22Rv1 (cell line): ENCODE data around the gene CES1.
"Not testable (repeated sequence)": the region's sequence is repeated elsewhere in the genome, so short reads cannot be mapped to it uniquely, and the experiment has no call there.

ENCODE experiments used
- CTCF ChIP-seq: fragments of 450-650 bp; IDR thresholded peaks from 2 replicates; pipeline ENCODE4 v1.5.1; 2017; ENCODE audit warnings: mild to moderate bottlenecking
- ZFX ChIP-seq: fragments of 450-650 bp; IDR thresholded peaks from 2 replicates; pipeline ENCODE4 v1.6.1; 2017; ENCODE audit warnings: antibody characterized with exemption, borderline replicate concordance

- not testable (repeated sequence) for TF ChIP-seq CTCF, ZFX
These were observed 73.0 kb downstream of the CES1 start for GRCh38 chr16:55759965-55760309.
